ENCODE data around the gene NOP56. TPM values are rescaled to one million over a fixed set of nuclear protein-coding genes. Genes with fewer than 3 reads are reported as not detected.

NOP56 gene
- total RNA-seq, 4 donors from 2014 or later = 73.0 to 174 (median 137) TPM

Small RNA genes lying within 50 kb of the gene (small RNA-seq; reads per million reads assigned to genes)
- gene SNORA51 (0 reads per million in 4 donors), gene SNORD110 (0 reads per million in 4 donors), gene SNORD56 (0 reads per million in 4 donors), gene SNORD57 (0 reads per million in 4 donors), gene SNORD86 (0 reads per million in 4 donors)

Other genes starting within 250 kb of the NOP56 start
- gene SNRPB, start 181.8 kb upstream of the NOP56 start, total RNA-seq = 100 to 1,000 TPM; 244 to 393 (median 277) TPM
- 10 to 100 TPM in 1 of 4 donors, 1 to 10 TPM in 3; 4.9 to 13.2 (median 5.4) TPM for gene ZNF343, start 143.7 kb upstream of the NOP56 start, total RNA-seq
- gene TMC2, start 116.1 kb upstream of the NOP56 start, total RNA-seq = under 1 TPM in 1 of 4 donors, not detected in 3; 0.19 TPM
- 100 to 1,000 TPM in 3 of 4 donors, 10 to 100 TPM in 1; 77.4 to 136 (median 123) TPM for gene IDH3B, start 11.6 kb downstream of the NOP56 start, total RNA-seq
- 10 to 100 TPM in 1 of 4 donors, 1 to 10 TPM in 3; 3.2 to 10.4 (median 7.2) TPM for gene EBF4, start 40.1 kb downstream of the NOP56 start, total RNA-seq
- 1 to 10 TPM in 2 of 4 donors, under 1 TPM in 2; 0.15 to 3.8 (median 0.93) TPM for gene CPXM1, start 148.0 kb downstream of the NOP56 start, total RNA-seq
- gene C20orf141, start 162.4 kb downstream of the NOP56 start, total RNA-seq = not detected
- not detected for gene TMEM239, start 163.7 kb downstream of the NOP56 start, total RNA-seq
- 10 to 100 TPM in 3 of 4 donors, 1 to 10 TPM in 1; 9.0 to 25.6 (median 16.6) TPM for gene PCED1A, start 188.0 kb downstream of the NOP56 start, total RNA-seq
- 10 to 100 TPM; 20.9 to 36.7 (median 28.5) TPM for gene VPS16, start 188.1 kb downstream of the NOP56 start, total RNA-seq
- gene PTPRA, start 220.8 kb downstream of the NOP56 start, total RNA-seq = 10 to 100 TPM; 26.2 to 53.7 (median 42.4) TPM